Epithelial cell of esophagus (primary cell): ENCODE measurements around the gene MOB1B.

Experiments used
- DNase-seq: peaks from one replicate; pipeline ENCODE4 v3.0.0; 2010; ENCODE audit warnings: low read depth
- H3K4me3 ChIP-seq: 2 replicates; pipeline ENCODE4 v1.5.1; 2011; ENCODE audit warnings: mild to moderate bottlenecking, low read length, control low read depth
- TF ChIP-seq, protein P1 (sequence below): IDR thresholded peaks from 2 replicates; pipeline ENCODE4 v1.5.1; 2011; ENCODE audit warnings: low read depth, mild to moderate bottlenecking, low read length, control low read depth, inconsistent platforms; ENCODE audit not compliant: insufficient read depth; ENCODE audit errors: missing control alignments

MOB1B gene

DNA sequence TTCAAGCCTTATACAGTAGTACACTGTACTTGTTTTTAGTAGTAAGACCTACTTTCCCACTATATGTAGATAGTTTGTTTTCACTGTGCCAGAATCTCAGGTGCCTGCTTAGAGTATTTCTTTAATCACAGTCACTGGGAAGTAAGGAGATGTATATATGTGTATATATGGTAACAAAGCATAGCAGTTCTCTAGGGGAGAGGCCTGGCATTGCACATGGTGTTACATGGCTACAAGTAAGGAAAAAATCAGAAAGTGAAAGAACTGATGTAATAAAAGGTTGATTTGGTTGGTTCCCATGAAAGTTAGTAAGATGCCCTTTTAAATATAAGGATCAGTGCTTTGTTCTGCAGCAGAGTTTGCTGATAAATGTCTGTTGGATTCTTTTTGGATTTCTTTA lies 81.9 kb downstream of the MOB1B start:
- TF ChIP-seq, protein P1, sequence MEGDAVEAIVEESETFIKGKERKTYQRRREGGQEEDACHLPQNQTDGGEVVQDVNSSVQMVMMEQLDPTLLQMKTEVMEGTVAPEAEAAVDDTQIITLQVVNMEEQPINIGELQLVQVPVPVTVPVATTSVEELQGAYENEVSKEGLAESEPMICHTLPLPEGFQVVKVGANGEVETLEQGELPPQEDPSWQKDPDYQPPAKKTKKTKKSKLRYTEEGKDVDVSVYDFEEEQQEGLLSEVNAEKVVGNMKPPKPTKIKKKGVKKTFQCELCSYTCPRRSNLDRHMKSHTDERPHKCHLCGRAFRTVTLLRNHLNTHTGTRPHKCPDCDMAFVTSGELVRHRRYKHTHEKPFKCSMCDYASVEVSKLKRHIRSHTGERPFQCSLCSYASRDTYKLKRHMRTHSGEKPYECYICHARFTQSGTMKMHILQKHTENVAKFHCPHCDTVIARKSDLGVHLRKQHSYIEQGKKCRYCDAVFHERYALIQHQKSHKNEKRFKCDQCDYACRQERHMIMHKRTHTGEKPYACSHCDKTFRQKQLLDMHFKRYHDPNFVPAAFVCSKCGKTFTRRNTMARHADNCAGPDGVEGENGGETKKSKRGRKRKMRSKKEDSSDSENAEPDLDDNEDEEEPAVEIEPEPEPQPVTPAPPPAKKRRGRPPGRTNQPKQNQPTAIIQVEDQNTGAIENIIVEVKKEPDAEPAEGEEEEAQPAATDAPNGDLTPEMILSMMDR, result no peak
- no peak overlapping the region for H3K4me3 ChIP-seq
- no peak for DNase-seq

GRCh38 chr4:70984589-70984988 lies 82.4 kb downstream of the MOB1B start:
- no peak for DNase-seq
- H3K4me3 ChIP-seq, result no peak overlapping the region
- TF ChIP-seq, protein P1, result no peak

DNA sequence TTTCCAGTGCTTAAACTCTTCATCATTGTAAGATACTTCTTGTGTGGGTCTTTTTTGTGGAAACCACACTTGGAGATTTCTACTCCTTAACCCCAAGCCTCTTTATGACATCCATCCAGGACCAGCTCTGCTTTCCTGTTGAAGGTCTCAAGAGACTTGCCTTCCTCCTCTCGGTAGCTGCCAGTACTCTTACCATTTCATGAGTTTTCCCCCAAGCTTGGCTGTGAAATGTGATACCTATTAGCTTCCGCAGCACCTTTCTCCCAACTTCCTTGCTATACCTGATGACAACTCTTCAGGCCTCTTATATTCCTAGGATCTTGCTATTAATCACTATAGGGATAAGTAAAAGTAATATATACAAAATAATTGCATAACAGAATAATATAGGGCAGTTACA lies 89.4 kb downstream of the MOB1B start:
- no peak overlapping the region for H3K4me3 ChIP-seq
- no peak for DNase-seq
- TF ChIP-seq, protein P1, result no peak

DNA sequence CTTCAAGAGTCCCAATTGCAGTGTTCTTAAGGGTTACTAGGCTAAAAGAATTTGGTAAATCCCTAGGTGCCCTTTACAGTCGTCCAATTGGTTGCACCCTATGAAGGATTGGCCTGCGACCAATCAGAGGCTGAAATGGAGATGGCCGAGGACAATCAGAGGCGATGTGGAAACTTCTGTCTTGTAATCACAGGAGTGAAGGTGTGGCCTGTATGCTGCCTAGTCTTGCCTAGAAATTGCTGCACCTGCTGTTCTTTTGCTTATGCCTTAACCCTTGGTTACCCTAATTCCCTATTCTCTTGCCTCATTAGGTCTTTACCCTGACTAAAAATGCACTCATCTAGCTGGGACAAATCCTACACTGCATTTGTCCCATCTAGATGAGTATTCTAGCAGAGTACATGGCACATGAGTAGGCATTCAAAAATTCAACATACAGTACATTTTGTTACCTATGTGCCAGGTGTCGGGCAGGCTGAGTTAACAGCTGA lies 90.3 kb downstream of the MOB1B start:
- peak overlapping the region; percentile 76 for H3K4me3 ChIP-seq
- TF ChIP-seq, protein P1, result no peak
- peak; percentile 75 for DNase-seq

GRCh38 chr4:70993181-70994068 lies 91.3 kb downstream of the MOB1B start, which contains the start of gene DCK:
Gene DCK (plus strand): TSS chr4:70993649. CDS start chr4:70993836, 187 bp downstream.
- TF ChIP-seq, protein P1, result no peak
- DNase-seq, result peak; percentile 87
- H3K4me3 ChIP-seq, result peak within 1 kb of the TSS; percentile 76

DNA sequence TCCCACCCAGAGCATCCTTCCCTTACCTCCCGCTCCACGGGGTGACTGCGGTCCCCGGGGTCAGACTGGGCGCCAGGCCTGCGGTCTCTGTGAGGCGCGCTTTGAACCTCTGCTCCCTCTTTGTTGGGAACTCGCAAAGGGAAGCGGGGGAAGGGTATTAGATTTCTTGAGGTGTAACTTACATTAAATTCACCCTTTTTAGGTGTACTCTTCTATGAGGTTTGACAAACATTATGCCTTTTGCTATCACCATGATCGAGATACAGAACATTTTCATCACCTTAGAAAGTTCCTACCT lies 91.8 kb downstream of the MOB1B start:
- peak overlapping the region; percentile 76 for H3K4me3 ChIP-seq
- TF ChIP-seq, protein P1, result no peak
- DNase-seq, result no peak
